Measurements from ENCODE around the gene DNM3.

The DNM3 gene

GRCh38 chr1:171931752-171932151 lies 90.5 kb downstream of the DNM3 start:
- DNase-seq, result no peak

- DNase-seq, result no peak
These were observed 93.4 kb downstream of the DNM3 start for GRCh38 chr1:171934664-171935063.

- DNase-seq, result no peak
These were observed 93.8 kb downstream of the DNM3 start for GRCh38 chr1:171935086-171935485.

GRCh38 chr1:171935664-171936063 lies 94.4 kb downstream of the DNM3 start:
- no peak for DNase-seq

GRCh38 chr1:171937938-171938337 lies 96.6 kb downstream of the DNM3 start:
- no peak for DNase-seq

GRCh38 chr1:171939740-171940139 lies 98.4 kb downstream of the DNM3 start:
- no peak for DNase-seq

- no peak for DNase-seq
These were observed 99.1 kb downstream of the DNM3 start for GRCh38 chr1:171940368-171940767.

- DNase-seq, result no peak
These were observed 100.6 kb downstream of the DNM3 start for GRCh38 chr1:171941920-171942319.

GRCh38 chr1:171943973-171944561 lies 102.8 kb downstream of the DNM3 start:
- no peak for DNase-seq

GRCh38 chr1:171948511-171948910 lies 107.2 kb downstream of the DNM3 start:
- no peak for DNase-seq

GRCh38 chr1:171949316-171949715 lies 108.0 kb downstream of the DNM3 start:
- DNase-seq, result no peak

GRCh38 chr1:171953835-171954234 lies 112.5 kb downstream of the DNM3 start:
- no peak for DNase-seq

GRCh38 chr1:171954361-171954760 lies 113.1 kb downstream of the DNM3 start:
- no peak for DNase-seq

- no peak for DNase-seq
These were observed 120.6 kb downstream of the DNM3 start for GRCh38 chr1:171961861-171962260.

- no peak for DNase-seq
These were observed 122.5 kb downstream of the DNM3 start for GRCh38 chr1:171963762-171964161.

GRCh38 chr1:171965777-171966176 lies 124.5 kb downstream of the DNM3 start:
- DNase-seq, result no peak

- no peak for DNase-seq
These were observed 125.3 kb downstream of the DNM3 start for GRCh38 chr1:171966426-171967220.

- no peak for DNase-seq
These were observed 127.9 kb downstream of the DNM3 start for GRCh38 chr1:171969226-171969625.

GRCh38 chr1:171969813-171970212 lies 128.5 kb downstream of the DNM3 start:
- DNase-seq, result no peak

- no peak for DNase-seq
These were observed 131.5 kb downstream of the DNM3 start for GRCh38 chr1:171972846-171973245.

GRCh38 chr1:171973421-171973820 lies 132.1 kb downstream of the DNM3 start:
- DNase-seq, result no peak

GRCh38 chr1:171981303-171981702 lies 140.0 kb downstream of the DNM3 start:
- DNase-seq, result no peak

GRCh38 chr1:171983584-171983983 lies 142.3 kb downstream of the DNM3 start:
- DNase-seq, result no peak

- DNase-seq, result no peak
These were observed 143.0 kb downstream of the DNM3 start for GRCh38 chr1:171984262-171984661.

Data from activated CD4-positive, alpha-beta T cell treated with anti-CD3 and anti-CD28 coated beads for 48 hours (primary cell).